ENCODE results near the gene STUM.
"Not testable (repeated sequence)": the region's sequence is repeated elsewhere in the genome, so short reads cannot be mapped to it uniquely, and the experiment has no call there.

Gene STUM

GRCh38 chr1:226628612-226629155 lies 80.1 kb downstream of the STUM start:
- peak; percentile 73 for DNase-seq

GRCh38 chr1:226629210-226629895 lies 80.8 kb downstream of the STUM start:
- no peak for DNase-seq

GRCh38 chr1:226629896-226630550 lies 81.5 kb downstream of the STUM start:
- no peak for DNase-seq

- DNase-seq, result no peak
Measured at GRCh38 chr1:226630592-226630991, 82.0 kb downstream of the STUM start.

- DNase-seq, result no peak
Measured at GRCh38 chr1:226631229-226632000, 82.9 kb downstream of the STUM start.

- DNase-seq, result no peak
Measured at GRCh38 chr1:226632169-226632879, 83.8 kb downstream of the STUM start.

- no peak for DNase-seq
Measured at GRCh38 chr1:226632922-226633351, 84.4 kb downstream of the STUM start.

- DNase-seq, result no peak
Measured at GRCh38 chr1:226633541-226634165, 85.1 kb downstream of the STUM start.

- peak; percentile 40 for DNase-seq
Measured at GRCh38 chr1:226634166-226634588, 85.6 kb downstream of the STUM start.

- no peak for DNase-seq
Measured at GRCh38 chr1:226634611-226635246, 86.2 kb downstream of the STUM start.

GRCh38 chr1:226635456-226635941 lies 86.9 kb downstream of the STUM start:
- no peak for DNase-seq

- DNase-seq, result no peak
Measured at GRCh38 chr1:226636847-226637096, 88.2 kb downstream of the STUM start.

- no peak for DNase-seq
Measured at GRCh38 chr1:226637147-226637935, 88.8 kb downstream of the STUM start.

- no peak for DNase-seq
Measured at GRCh38 chr1:226638001-226638601, 89.5 kb downstream of the STUM start.

- no peak for DNase-seq
Measured at GRCh38 chr1:226638608-226639007, 90.0 kb downstream of the STUM start.

- DNase-seq, result not testable (repeated sequence)
Measured at GRCh38 chr1:226639206-226639605, 90.6 kb downstream of the STUM start.

GRCh38 chr1:226639631-226640061 lies 91.1 kb downstream of the STUM start:
- DNase-seq, result no peak

GRCh38 chr1:226640321-226641136 lies 92.0 kb downstream of the STUM start:
- no peak for DNase-seq

- no peak for DNase-seq
Measured at GRCh38 chr1:226641671-226642231, 93.2 kb downstream of the STUM start.
